WTC11 (cell line): ENCODE measurements around the gene PHAF1.

Experiments used
- ELF4 ChIP-seq: sonication (generic); formaldehyde crosslinking; IDR thresholded peaks from 2 replicates; pipeline ENCODE4 v1.8.1; 2022; ENCODE audit warnings: low read depth, mild to moderate bottlenecking, moderate library complexity, missing genetic modification reagents
- FOXP4 ChIP-seq: sonication (generic); formaldehyde crosslinking; IDR thresholded peaks from 2 replicates; pipeline ENCODE4 v1.8.0; 2022; ENCODE audit warnings: mild to moderate bottlenecking, missing genetic modification reagents
- TF ChIP-seq, protein P1 (sequence below): fragments of 200-600 bp; IDR thresholded peaks from 2 replicates; pipeline ENCODE4 v1.8.0; 2022; ENCODE audit warnings: antibody characterized with exemption
- TF ChIP-seq, protein P2 (sequence below): sonication (generic); formaldehyde crosslinking; IDR thresholded peaks from 2 replicates; pipeline ENCODE4 v1.8.1; 2023; ENCODE audit warnings: mild to moderate bottlenecking, missing genetic modification reagents
- TF ChIP-seq, protein P3 (sequence below): sonication (generic); formaldehyde crosslinking; IDR thresholded peaks from 2 replicates; pipeline ENCODE4 v1.8.0; 2023; ENCODE audit warnings: missing genetic modification reagents
- TF ChIP-seq, protein P4 (sequence below): sonication (generic); formaldehyde crosslinking; IDR thresholded peaks from 2 replicates; pipeline ENCODE4 v1.8.0; 2022; ENCODE audit warnings: mild to moderate bottlenecking, missing genetic modification reagents

GRCh38 chr16:67174706-67175231 lies 65.0 kb downstream of the PHAF1 start:
- TF ChIP-seq, protein P1, sequence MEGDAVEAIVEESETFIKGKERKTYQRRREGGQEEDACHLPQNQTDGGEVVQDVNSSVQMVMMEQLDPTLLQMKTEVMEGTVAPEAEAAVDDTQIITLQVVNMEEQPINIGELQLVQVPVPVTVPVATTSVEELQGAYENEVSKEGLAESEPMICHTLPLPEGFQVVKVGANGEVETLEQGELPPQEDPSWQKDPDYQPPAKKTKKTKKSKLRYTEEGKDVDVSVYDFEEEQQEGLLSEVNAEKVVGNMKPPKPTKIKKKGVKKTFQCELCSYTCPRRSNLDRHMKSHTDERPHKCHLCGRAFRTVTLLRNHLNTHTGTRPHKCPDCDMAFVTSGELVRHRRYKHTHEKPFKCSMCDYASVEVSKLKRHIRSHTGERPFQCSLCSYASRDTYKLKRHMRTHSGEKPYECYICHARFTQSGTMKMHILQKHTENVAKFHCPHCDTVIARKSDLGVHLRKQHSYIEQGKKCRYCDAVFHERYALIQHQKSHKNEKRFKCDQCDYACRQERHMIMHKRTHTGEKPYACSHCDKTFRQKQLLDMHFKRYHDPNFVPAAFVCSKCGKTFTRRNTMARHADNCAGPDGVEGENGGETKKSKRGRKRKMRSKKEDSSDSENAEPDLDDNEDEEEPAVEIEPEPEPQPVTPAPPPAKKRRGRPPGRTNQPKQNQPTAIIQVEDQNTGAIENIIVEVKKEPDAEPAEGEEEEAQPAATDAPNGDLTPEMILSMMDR: no peak
- no peak for TF ChIP-seq FOXP4 (CRISPR knock-in tag)
- TF ChIP-seq, protein P2, sequence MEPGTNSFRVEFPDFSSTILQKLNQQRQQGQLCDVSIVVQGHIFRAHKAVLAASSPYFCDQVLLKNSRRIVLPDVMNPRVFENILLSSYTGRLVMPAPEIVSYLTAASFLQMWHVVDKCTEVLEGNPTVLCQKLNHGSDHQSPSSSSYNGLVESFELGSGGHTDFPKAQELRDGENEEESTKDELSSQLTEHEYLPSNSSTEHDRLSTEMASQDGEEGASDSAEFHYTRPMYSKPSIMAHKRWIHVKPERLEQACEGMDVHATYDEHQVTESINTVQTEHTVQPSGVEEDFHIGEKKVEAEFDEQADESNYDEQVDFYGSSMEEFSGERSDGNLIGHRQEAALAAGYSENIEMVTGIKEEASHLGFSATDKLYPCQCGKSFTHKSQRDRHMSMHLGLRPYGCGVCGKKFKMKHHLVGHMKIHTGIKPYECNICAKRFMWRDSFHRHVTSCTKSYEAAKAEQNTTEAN (CRISPR knock-in tag): 0 out of 2 replicates have a peak, but pooled peaks have one; percentile 23
- TF ChIP-seq, protein P3, sequence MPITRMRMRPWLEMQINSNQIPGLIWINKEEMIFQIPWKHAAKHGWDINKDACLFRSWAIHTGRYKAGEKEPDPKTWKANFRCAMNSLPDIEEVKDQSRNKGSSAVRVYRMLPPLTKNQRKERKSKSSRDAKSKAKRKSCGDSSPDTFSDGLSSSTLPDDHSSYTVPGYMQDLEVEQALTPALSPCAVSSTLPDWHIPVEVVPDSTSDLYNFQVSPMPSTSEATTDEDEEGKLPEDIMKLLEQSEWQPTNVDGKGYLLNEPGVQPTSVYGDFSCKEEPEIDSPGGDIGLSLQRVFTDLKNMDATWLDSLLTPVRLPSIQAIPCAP: no peak
- TF ChIP-seq, protein P4, sequence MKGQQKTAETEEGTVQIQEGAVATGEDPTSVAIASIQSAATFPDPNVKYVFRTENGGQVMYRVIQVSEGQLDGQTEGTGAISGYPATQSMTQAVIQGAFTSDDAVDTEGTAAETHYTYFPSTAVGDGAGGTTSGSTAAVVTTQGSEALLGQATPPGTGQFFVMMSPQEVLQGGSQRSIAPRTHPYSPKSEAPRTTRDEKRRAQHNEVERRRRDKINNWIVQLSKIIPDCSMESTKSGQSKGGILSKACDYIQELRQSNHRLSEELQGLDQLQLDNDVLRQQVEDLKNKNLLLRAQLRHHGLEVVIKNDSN (CRISPR knock-in tag): no peak
- no peak for TF ChIP-seq ELF4 (CRISPR knock-in tag)
